GM18867 (cell line): ENCODE measurements around the gene INPP5A.

Experiments
- ATAC-seq: cut with Tn5 transposase; IDR thresholded peaks from one replicate; pipeline ENCODE4 v1.9.1; 2021; ENCODE audit warnings: mild to moderate bottlenecking, moderate library complexity; ENCODE audit not compliant: unreplicated experiment

INPP5A gene

DNA sequence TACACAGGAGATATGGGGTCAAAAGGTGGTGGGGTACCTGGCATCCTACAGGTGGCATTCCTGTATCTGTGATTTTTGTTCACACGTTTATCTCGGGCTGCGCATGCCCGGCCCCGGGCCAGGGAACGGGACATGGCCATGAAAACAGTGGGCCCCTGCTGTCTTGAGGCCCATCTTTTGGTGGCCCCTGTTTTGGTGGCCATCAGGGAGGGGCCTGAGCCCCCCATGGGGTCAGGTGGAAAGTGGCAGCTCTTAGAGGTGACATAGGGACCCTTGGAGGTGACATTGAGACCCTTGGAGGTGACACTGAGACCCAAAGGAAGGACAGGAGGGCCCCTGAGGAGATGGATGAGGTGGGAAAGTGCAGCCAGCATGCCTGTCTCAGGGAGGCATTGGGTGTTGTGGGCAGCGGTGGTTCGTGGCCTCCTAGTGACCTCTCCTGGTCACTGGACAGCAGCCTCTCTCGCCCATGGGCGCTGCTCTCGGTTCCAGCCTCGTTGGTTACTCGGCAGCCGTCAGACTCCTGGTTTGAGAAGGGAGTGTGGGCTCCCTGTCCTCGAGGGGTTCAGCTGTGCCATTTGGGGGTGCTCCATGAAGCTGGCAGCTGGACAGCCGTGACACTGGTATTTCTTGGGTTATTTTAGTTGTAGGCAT is 39.9 kb downstream of the INPP5A start:
- ATAC-seq, result no peak

DNA sequence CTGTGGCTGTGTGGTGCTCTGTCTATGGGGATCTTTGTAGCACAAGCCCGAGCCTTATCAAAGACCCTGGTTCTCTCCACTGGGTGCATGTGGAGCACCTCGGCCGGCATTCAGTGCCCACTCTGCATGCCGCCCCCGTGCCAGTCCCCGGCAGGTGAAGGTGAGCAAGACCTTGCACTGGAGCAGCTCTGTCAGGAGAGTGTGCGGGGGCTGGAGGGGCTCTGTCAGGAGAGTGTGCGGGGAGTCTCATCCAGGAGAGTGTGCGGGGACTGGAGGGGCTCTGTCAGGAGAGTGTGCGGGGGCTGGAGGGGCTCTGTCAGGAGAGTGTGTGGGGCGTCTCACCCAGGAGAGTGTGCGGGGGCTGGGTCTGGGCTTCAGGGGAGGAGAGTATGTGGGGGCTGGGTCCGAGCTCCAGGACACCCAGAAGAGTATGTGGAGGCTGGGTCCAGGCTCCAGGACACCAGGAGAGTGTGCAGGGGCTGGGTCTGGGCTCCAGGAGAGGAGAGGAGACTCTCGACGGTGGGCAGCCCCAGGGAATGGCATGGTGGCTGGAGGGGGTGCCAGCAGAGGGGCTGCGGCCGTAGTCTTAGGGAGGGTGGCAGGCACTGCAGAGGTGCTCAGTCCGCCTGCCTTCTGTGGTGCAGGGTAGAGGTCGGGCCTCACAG is 40.8 kb downstream of the INPP5A start:
- ATAC-seq, result no peak

DNA sequence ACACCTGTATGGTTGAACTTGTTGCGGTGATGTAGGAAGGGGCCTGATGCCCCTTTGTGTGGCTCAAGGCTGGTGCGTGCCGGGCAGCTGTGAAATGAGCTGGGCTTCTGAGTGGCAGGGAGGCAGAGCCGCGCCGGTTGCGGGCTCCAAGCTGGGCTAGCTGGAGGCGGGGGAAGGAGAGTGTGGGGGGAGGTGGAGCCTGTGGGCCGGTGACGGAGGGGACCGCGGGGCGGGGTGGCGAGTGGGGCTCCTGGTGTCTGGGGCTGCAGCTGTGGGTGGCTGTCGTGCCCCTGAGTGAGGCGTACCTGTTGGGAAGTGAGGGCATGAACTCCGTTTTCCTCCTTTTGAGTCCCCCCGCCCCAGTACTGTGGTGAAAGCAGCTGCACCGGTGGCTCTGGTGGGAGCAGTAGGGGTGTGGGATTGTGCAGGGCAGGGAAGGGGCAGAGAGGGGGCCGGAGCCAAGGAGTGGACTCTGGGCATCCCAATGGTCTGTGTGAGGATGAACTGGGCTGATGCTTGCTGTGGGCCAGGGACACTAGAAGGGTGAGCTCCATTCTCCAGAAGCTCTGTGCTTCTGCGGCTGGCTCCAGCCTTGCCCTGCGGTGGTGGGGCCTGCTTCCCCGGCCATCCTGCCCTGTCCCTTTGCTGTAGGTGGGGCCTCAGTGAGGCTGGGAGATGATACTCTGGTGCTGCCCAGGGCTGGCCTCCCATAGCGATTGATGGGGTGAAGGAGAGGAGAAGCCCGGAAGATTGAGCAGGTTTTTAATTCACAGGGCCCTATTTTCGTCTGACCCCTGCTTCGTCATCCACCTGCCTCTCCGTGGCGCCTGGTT is 41.7 kb downstream of the INPP5A start:
- ATAC-seq, result no peak

DNA sequence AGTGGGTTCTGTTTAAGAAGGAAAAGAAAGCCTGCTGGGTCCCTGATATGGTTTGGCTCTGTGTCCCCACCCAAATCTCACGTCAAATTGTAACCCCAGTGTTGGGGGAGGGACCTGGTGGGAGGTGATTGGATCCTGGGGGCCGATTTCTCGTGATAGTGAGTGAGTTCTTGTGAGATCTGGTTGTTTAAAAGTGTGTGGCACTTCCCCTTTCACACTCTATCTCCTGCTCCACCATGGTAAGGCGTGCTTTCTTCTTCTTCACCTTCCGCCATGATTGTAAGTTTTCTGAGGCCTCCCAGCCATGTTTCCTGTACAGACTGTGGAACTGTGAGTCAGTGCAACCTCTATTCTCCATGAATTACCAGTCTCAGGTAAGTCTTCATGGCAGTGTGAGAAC is 42.6 kb downstream of the INPP5A start:
- no peak for ATAC-seq

DNA sequence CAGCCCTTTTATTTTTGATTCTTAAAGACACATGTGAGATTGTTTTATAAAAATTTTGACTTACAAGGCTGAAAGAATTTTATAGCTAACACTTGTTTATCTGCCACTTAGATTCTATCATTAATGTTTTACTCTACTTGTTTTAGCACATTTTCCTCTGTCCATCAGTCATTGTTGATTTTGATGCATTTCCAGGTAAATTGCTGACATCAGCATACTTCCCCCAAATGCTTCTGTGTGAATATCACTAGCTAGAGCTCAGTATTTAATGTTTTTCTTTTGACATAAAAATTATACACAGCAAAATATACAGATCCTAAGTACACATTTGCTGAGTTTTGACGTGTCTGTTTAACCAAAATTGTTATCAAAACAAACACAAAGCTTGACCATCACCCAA is 43.0 kb downstream of the INPP5A start:
- no peak for ATAC-seq

DNA sequence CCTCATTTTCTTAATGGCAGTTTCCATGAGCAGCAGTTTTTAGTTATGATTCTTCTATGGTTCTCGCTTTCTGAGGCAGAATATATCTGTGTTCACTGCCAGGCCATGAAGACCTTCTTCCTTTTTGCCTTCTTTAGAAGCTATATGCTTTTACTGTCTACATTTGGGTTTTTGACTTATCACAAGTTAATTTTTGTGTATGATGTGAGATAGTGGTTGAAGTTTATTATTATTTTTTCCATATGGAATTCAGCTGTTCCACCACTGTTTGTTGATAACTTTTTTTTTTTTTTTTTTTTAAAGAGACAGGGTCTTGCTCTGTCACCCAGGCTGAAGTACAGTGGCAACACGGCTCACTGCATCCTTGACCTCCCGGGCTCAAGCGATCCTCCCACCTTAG is 44.5 kb downstream of the INPP5A start:
- ATAC-seq, result no peak

DNA sequence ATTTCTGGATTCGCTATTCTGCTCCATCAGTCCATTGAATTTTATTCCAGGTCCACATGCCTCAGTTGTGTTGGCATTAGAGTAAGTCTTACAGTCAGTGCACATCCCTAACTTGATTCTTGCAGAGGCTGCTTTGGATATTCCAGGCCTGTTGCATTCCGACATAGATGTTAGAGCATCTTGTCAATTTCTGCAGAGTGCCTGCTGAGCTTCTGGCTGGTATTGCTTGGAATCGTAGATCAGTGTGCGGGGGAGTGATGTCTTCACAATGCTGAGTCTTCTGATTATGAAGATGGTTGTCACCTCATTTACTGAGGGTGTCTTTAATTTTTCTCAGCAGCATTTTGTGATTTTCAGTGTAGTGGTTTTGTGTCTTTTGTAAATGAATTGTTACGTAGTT is 45.2 kb downstream of the INPP5A start:
- ATAC-seq, result no peak

DNA sequence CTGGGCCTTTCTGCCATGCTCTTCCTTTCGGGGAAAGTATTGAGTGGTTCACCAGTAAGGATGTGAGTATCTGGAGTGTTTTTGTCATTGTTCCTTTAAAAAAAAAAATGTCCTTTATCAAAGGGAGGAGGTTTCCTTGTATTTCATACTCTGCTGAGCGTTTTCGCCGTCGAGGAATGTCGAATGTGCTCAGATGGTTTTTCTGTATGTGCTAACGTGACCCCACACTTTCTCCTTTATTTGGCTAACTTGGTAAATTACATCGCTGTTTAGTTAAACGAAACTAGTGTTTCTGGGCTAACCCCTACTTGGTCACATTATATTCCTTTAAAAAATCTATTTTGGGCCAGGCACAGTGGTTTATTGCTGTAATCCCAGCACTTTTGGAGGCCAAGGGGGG is 45.9 kb downstream of the INPP5A start:
- ATAC-seq, result no peak

DNA sequence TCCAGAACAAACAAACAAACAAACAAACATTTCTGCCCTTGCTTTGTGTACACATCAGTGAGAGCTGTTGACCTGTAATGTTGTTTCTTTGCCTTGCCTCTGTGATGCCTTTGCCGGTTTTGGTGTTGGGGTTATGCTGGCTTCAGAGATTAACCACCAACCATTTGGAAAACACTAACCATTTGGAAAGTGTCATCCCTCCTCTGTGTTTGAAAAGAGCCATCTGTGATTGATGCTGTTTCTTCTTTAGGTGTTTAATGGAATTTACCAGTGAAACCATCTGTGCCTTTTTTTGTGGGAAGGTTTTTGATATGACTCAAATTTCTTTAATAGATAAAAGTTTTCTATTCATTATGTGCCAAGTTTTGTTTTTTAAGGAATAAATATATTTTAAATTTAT is 46.5 kb downstream of the INPP5A start:
- no peak for ATAC-seq

DNA sequence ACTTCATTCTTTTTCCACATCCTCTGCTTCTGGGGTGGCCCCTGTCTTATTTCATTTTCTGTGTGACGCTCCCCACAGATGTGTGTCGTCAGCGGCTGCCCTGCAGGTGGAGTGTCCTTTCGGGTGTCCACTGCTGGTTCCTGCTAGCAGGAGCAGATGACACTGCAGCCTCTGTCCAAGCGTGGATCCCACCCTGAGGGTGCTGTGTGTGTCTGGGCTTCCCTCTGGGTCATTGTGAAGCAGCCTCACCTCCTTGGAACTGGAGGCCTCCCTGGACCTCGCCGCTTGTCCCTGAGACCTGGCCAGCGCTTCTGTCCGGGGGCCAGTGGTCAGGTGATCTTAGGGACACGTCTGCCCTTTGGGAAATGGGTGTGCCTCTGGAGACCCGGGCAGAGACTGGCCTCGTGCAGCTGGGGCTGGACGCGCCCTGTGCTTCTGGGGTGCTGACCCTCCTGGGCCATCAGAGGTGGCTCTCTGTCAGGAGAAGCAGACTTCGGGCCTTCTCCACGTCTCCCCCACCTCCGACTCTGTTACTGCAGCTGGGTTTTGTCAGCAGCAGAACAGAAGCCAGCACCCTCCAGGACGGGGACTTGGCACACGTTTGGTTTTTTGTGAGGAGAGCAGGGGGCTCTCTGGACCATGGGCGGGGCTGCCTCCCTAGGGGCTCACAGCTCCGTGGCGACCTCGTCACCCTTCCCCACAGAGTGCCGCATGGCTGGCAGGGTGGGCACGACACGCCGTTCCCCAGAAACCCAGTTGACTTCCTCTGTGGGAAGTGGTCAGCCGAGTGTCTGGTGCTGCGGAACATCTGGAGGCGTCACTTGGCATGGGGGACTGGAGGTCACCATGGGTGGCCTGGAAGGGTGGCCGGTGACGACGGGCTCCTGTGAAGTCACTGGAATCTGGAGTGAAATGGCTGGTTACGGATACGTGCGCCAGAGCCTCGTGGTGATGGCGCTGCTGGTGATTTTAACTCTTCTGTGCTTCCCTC is 48.4 kb downstream of the INPP5A start:
- no peak for ATAC-seq

DNA sequence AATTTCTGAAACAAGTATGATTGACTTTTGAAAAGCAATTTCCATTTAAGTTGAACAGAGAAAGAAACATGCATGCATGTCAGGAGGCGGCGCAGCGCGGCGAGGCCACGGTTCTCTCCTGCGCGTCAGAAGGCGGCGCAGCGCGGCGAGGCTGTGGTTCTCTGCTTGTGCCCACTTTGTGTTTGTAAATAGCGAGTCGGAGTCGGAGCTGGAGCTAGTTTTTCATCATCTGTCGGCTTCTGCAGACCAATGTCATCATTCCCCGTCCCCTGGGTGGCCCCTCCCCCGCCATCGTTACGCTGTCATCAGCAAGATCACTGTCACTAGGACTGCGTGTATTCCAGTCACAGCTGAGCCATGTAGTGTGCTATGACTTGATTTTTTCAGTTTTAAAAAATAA is 49.2 kb downstream of the INPP5A start:
- no peak for ATAC-seq

DNA sequence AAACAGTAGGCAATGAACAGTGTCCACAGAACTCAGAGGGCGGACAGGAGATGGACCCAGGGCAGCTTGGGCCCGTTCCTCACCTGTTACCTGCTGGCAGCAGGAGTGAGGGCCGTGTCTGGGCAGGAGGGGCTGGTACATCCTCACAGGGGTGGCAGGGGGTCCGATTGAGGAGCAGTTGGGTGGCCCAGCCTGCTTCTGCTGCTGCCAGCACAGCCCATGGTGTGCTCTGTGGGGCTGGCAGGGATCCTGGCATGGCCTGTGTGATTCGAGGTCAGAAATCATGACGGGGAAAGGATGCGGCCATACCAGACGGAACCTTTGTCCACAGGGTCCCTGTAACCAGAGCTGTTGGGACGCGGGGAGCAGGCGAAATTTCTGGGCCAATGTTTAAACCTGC is 49.6 kb downstream of the INPP5A start:
- ATAC-seq, result no peak

DNA sequence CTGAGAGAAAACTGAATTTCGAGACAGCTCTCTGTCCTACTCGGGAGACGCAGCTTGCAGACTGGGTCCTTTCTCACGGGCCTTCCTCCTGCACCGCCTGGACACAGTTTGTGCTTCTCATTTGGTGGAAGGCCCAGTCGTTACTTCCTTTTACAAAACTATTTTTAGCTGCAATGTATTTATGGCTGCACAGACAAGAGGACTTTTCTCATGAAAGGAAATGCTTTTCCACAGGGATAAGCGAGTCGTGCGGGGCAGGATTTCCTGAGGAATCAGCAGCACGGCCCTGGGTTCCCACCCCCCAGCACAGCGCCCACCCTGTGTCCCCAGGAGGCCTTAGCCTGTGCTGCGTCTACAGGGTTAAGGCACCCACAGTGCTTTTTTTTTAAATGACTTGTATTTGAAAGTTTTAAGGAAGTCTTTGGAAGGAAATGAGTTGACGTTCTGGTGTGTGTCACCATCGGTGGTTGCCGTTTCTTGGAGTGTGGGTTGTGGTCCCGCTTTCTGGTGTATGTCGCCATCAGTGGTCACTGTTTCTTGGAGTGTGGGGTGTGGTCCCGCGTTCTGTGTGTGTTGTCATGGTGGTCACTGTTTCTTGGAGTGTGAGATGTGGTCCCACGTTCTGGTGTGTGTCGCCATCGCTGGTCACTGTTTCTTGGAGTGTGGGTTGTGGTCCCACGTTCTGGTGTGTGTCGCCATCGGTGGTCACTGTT is 50.9 kb downstream of the INPP5A start:
- no peak for ATAC-seq

DNA sequence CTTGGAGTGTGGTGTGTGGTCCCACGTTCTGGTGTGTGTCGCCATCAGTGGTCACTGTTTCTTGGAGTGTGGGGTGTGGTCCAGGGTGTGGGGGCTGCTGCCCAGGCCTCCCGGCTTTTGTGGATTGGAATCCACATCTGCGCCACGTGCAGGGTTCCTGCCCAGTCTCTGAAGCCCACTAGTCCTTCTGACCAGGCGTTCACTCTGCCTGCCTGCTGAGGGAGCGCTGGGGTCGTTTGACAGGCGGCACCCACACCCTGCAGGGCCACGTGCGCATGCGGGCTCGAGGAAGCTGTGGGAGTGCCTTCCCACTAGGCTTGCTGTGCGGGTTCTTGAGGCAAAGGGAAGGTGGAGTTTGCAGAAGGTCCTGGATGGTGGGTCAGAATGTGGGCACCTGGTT is 51.4 kb downstream of the INPP5A start:
- no peak for ATAC-seq

DNA sequence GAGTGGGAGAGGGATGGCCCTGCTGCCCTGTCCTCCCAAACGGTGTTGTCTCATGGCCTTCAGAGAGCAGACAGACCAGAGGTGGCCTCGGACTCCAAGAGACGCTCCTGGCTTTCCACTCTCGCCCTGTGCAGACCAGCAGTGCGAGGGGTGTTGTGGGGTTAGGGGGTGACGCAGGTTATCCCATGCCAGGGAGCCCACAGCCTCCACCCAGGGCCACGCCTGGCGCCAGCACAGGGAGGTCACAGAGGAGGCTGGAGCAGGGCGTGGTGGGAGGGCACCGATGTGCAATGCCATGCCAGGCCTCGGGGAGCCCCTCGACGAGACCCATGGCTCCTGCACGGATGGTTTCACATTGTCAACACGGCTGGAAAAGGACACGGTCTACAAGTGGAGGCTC is 52.1 kb downstream of the INPP5A start:
- no peak for ATAC-seq

DNA sequence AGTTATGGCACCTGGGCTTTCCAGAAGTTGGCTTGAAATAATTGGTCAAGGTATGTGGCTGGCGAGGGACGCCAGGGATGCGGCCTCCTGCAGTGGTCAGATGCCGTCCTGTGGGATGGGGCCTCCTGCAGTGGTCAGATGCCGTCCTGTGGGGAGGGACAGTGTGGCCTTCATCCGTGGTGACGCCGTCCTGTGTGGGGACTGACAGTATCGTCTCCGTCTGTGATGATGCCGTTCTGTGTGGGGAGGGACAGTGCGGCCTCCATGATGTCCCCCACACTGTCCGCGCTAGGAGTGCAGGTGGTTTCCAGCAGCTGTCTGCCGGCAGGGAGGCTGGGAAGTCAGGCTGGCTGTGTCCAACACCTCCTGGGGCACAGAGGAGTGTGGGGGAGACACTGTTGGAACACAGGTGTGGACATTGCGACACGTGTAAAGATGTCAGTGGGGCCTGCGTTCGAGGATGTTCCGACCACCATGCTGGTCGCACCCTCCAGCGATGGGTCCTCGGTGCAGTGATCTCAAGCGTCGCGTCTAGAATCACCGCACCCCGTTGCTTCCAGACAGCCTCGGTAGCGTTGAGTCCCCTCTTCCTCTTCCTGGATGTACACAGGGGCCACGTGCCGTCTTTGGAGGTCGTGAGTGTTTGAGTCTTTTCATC is 52.6 kb downstream of the INPP5A start:
- no peak for ATAC-seq

DNA sequence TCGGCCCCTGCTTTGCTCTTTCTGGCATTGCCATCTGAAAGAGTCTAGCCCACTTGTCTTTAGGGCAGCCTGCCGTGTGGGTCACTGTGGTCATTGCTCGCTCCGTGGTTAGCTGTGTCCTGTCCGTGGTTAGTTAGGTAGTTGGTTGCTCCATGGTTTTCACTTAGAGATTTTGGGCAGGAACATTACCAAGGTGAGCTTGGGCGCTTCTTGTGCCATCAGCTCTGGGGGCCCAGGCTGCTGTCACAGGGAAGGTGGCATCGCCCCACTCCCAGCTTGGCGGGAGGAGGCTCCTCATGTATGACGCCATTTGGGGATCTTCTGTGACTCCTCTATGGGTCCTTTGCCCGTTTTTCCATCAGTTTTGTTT is 53.1 kb downstream of the INPP5A start:
- ATAC-seq, result no peak

DNA sequence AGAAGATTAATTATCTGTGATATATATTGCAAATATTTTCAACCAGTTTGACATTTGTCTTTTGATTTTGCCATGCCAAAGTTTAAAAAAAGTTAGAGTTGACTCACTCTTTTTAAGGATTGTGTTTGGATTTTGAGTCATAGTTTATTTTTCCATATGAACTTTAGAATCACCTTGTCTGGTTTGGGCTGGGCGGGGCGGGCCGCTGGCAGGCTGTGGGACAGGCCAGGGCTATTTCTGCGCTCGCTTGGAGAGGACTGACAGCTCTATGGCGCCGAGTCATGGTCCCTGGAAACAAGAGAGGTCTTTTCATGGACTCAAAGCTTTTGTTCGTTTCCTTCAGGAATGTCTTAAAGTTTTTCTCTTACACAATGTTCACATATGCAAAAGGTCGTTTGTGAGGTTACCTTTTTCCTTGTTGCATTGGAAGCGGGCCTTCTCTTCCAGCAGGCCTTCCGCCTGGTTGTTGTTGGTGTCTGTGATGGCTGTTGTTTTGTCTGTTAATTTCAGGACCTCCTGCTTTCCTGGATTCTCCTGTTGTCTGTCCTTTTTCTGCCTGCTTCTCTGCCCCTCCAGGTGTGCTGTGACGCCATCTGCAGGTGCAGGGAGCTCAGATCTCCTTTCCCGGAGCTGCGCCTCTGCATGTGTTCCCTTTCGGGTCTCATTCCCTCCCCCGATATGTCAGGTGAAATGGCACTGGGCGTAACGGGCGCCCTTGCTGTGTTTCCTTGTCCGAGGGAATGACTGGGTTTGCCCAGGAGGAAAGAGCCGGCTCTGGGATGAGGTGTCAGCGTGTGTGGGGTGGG is 53.8 kb downstream of the INPP5A start:
- ATAC-seq, result no peak

DNA sequence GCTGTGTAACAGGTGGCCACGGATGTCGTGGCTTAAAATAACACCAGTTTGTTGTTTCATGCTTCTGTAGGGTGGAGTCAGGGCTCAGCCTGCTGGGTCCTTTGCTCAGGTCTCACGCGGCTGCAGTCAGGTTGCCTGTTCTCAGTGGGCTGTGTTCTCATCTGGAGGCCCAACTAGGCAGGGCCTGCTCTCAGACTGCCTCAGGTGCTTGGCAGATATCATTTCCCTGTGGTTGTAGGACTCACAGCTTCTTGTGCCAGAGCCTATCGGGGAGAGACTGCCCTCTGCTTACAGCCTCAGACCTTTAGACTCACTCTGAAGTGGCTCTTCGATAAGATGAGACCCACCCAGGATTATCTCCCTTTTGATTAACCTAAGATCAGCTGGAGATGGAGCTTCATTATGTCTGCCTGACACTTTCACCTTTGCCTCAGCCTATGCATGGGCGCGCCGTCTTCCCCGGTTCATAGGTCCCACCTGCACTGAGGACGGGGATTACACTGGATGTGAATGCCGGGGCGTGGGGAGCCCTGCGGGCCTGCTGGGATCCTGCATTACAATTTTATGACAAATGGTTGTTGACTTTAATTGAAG is 55.3 kb downstream of the INPP5A start:
- ATAC-seq, result no peak
